Ishikawa (cell line): Measurements from ENCODE around the gene MUC15.

Experiments used
- CEBPB ChIP-seq: IDR thresholded peaks from 2 replicates; pipeline ENCODE4 v1.6.1; 2012
- EGR1 ChIP-seq: IDR thresholded peaks from 2 replicates; pipeline ENCODE4 v1.6.1; 2012
- EP300 ChIP-seq: IDR thresholded peaks from 2 replicates; pipeline ENCODE4 v1.6.1; 2012; ENCODE audit warnings: borderline replicate concordance
- RAD21 ChIP-seq: IDR thresholded peaks from 2 replicates; pipeline ENCODE4 v1.6.1; 2012; ENCODE audit warnings: low read depth
- TCF12 ChIP-seq: IDR thresholded peaks from 2 replicates; pipeline ENCODE4 v1.6.1; 2012; ENCODE audit warnings: low read depth
- TEAD4 ChIP-seq: IDR thresholded peaks from 2 replicates; pipeline ENCODE4 v1.6.1; 2012
- YY1 ChIP-seq: IDR thresholded peaks from 2 replicates; pipeline ENCODE4 v1.6.1; 2012; ENCODE audit warnings: low read depth
- TF ChIP-seq, protein P1 (sequence below): IDR thresholded peaks from 2 replicates; pipeline ENCODE4 v1.6.1; 2012; ENCODE audit warnings: low read depth, mild to moderate bottlenecking
- TF ChIP-seq, protein P2 (sequence below): IDR thresholded peaks from 2 replicates; pipeline ENCODE4 v1.6.1; 2012
- TF ChIP-seq, protein P3 (sequence below): IDR thresholded peaks from 2 replicates; pipeline ENCODE4 v1.6.1; 2012

DNA sequence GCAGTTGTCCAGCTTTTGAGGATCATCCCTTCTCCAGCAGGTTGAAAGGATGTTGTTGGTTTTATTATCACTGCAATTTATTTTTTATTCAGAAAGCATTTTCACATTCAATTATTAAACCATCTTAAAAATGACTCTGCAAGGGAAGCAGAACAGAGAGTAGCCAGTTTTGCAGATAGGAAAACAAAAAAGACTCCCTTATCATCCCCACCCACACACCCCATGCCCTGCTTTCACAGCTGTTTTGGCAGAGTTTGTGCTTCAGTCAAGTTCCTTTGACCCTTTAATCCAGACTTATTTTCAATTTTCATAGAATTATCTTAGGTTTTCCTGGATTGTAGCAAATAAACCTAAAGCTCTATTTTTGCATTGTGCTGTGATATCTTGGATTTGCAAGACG is 44.4 kb downstream of the MUC15 start:
- TF ChIP-seq YY1, result no peak
- TF ChIP-seq EP300, result no peak
- TF ChIP-seq, protein P1, sequence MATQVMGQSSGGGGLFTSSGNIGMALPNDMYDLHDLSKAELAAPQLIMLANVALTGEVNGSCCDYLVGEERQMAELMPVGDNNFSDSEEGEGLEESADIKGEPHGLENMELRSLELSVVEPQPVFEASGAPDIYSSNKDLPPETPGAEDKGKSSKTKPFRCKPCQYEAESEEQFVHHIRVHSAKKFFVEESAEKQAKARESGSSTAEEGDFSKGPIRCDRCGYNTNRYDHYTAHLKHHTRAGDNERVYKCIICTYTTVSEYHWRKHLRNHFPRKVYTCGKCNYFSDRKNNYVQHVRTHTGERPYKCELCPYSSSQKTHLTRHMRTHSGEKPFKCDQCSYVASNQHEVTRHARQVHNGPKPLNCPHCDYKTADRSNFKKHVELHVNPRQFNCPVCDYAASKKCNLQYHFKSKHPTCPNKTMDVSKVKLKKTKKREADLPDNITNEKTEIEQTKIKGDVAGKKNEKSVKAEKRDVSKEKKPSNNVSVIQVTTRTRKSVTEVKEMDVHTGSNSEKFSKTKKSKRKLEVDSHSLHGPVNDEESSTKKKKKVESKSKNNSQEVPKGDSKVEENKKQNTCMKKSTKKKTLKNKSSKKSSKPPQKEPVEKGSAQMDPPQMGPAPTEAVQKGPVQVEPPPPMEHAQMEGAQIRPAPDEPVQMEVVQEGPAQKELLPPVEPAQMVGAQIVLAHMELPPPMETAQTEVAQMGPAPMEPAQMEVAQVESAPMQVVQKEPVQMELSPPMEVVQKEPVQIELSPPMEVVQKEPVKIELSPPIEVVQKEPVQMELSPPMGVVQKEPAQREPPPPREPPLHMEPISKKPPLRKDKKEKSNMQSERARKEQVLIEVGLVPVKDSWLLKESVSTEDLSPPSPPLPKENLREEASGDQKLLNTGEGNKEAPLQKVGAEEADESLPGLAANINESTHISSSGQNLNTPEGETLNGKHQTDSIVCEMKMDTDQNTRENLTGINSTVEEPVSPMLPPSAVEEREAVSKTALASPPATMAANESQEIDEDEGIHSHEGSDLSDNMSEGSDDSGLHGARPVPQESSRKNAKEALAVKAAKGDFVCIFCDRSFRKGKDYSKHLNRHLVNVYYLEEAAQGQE, result no peak
- no peak for TF ChIP-seq TEAD4
- TF ChIP-seq RAD21, result no peak
- TF ChIP-seq, protein P2, sequence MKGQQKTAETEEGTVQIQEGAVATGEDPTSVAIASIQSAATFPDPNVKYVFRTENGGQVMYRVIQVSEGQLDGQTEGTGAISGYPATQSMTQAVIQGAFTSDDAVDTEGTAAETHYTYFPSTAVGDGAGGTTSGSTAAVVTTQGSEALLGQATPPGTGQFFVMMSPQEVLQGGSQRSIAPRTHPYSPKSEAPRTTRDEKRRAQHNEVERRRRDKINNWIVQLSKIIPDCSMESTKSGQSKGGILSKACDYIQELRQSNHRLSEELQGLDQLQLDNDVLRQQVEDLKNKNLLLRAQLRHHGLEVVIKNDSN, result no peak
- TF ChIP-seq CEBPB, result no peak
- TF ChIP-seq TCF12, result no peak
- TF ChIP-seq, protein P3, sequence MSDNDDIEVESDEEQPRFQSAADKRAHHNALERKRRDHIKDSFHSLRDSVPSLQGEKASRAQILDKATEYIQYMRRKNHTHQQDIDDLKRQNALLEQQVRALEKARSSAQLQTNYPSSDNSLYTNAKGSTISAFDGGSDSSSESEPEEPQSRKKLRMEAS, result no peak
- TF ChIP-seq EGR1, result no peak
